GM18511 (cell line): ENCODE results near the gene BCL2L13.
A peak's percentile ranks its signal among the peaks of the same experiment; 100 is the strongest.

ENCODE experiments used
- ATAC-seq: cut with Tn5 transposase; IDR thresholded peaks from one replicate; pipeline ENCODE4 v1.9.1; 2021; ENCODE audit warnings: mild to moderate bottlenecking, moderate library complexity; ENCODE audit not compliant: unreplicated experiment

The BCL2L13 gene

GRCh38 chr22:17638432-17639246 lies at the start of gene BCL2L13:
BCL2L13 (plus strand) TSS chr22:17638757; CDS start chr22:17655712, 16,955 bp downstream.
- peak; percentile 96 for ATAC-seq

- no peak for ATAC-seq
Observed at GRCh38 chr22:17589810-17590375, 48.7 kb upstream of the BCL2L13 start.

- no peak for ATAC-seq
Observed at GRCh38 chr22:17590586-17590985, 48.0 kb upstream of the BCL2L13 start.

- no peak for ATAC-seq
Observed at GRCh38 chr22:17592201-17592600, 46.4 kb upstream of the BCL2L13 start.

GRCh38 chr22:17596226-17596625 lies 42.3 kb upstream of the BCL2L13 start:
- no peak for ATAC-seq

- no peak for ATAC-seq
Observed at GRCh38 chr22:17597217-17597616, 41.3 kb upstream of the BCL2L13 start.

- ATAC-seq = no peak
Observed at GRCh38 chr22:17598318-17598717, 40.2 kb upstream of the BCL2L13 start.

GRCh38 chr22:17601031-17601430 lies 37.5 kb upstream of the BCL2L13 start:
- ATAC-seq = no peak

- no peak for ATAC-seq
Observed at GRCh38 chr22:17603668-17604067, 34.9 kb upstream of the BCL2L13 start.

- ATAC-seq = no peak
Observed at GRCh38 chr22:17606496-17606895, 32.1 kb upstream of the BCL2L13 start.

- ATAC-seq = no peak
Observed at GRCh38 chr22:17607891-17608521, 30.6 kb upstream of the BCL2L13 start.

GRCh38 chr22:17612057-17612456 lies 26.5 kb upstream of the BCL2L13 start:
- no peak for ATAC-seq

GRCh38 chr22:17613280-17613679 lies 25.3 kb upstream of the BCL2L13 start:
- ATAC-seq = no peak

GRCh38 chr22:17627961-17628405 lies 10.6 kb upstream of the BCL2L13 start:
- no peak for ATAC-seq

- ATAC-seq = peak; percentile 100
Observed at GRCh38 chr22:17628406-17629172, 10.0 kb upstream of the BCL2L13 start, which contains the start of gene ATP6V1E1. ATP6V1E1 (minus strand) TSS chr22:17628749; CDS start chr22:17628635, 114 bp downstream.

GRCh38 chr22:17629173-17629489 lies 9.4 kb upstream of the BCL2L13 start:
- ATAC-seq = no peak

- no peak for ATAC-seq
Observed at GRCh38 chr22:17629641-17630040, 8.9 kb upstream of the BCL2L13 start.

- ATAC-seq = no peak
Observed at GRCh38 chr22:17631076-17631565, 7.4 kb upstream of the BCL2L13 start.

GRCh38 chr22:17633217-17633997 lies 5.2 kb upstream of the BCL2L13 start:
- ATAC-seq = no peak

- ATAC-seq = no peak
Observed at GRCh38 chr22:17633998-17634323, 4.6 kb upstream of the BCL2L13 start.
